Measurements from ENCODE around the gene TMEM108. TPM values are rescaled to one million over a fixed set of nuclear protein-coding genes. Genes with fewer than 3 reads are reported as not detected.

Gene TMEM108
- total RNA-seq, 1 donor from 2014 or later = 2.4 TPM

- H3K4me3 ChIP-seq = no peak overlapping the region
- intact Hi-C loops (cut with micrococcal nuclease) = no loop called here
- H3K27me3 ChIP-seq (ENCODE audit: low read depth) = no peaks in the 10 kb centered on the region
- no peaks in the 10 kb centered on the region for H3K36me3 ChIP-seq
- TF ChIP-seq CTCF (IDR thresholded peaks at IDR 0.05; ENCODE audit: borderline replicate concordance) = no peak
- no peak for DNase-seq
- H3K27ac ChIP-seq (replicated peaks) = no peak overlapping the region
- H3K9me3 ChIP-seq (replicated peaks) = no peaks in the 10 kb centered on the region
- no peaks in the 10 kb centered on the region for H3K4me1 ChIP-seq
These were observed 218.7 kb downstream of the TMEM108 start for GRCh38 chr3:133256787-133257483.

- H3K4me3 ChIP-seq = no peak overlapping the region
- no peaks in the 10 kb centered on the region for H3K4me1 ChIP-seq
- no peak for DNase-seq
- H3K36me3 ChIP-seq = no peaks in the 10 kb centered on the region
- intact Hi-C loops (cut with micrococcal nuclease) = no loop called here
- TF ChIP-seq CTCF (IDR thresholded peaks at IDR 0.05; ENCODE audit: borderline replicate concordance) = no peak
- no peak overlapping the region for H3K27ac ChIP-seq (replicated peaks)
- no peaks in the 10 kb centered on the region for H3K9me3 ChIP-seq (replicated peaks)
- no peaks in the 10 kb centered on the region for H3K27me3 ChIP-seq (ENCODE audit: low read depth)
These were observed 220.2 kb downstream of the TMEM108 start for GRCh38 chr3:133258358-133258757.

- TF ChIP-seq CTCF (IDR thresholded peaks at IDR 0.05; ENCODE audit: borderline replicate concordance) = no peak
- intact Hi-C loops (cut with micrococcal nuclease) = no loop called here
These were observed 221.6 kb downstream of the TMEM108 start for GRCh38 chr3:133259767-133260166.

DNA sequence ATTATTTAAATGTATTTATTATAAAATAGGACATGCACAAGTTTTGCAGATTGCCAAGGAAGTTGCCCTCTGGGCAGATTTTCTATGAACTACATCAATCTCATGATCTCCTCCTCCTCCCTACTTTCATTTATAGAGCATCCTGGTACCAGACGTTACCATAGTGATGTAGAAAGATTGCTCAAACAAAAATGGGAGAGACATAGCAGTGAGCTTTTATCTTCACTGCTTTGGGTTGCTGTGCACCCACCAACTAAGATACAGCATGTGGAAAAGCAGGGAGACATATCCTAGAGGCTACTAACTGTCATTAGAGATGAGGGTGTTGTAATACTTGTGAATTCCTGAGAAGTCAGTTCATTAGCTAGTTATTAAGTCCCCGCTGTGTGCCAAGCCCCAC, 224.1 kb downstream of the TMEM108 start:
- H3K4me3 ChIP-seq = no peak overlapping the region
- no peaks in the 10 kb centered on the region for H3K36me3 ChIP-seq
- H3K27ac ChIP-seq (replicated peaks) = no peak overlapping the region
- no peak for TF ChIP-seq CTCF (IDR thresholded peaks at IDR 0.05; ENCODE audit: borderline replicate concordance)
- intact Hi-C loops (cut with micrococcal nuclease) = no loop called here
- H3K9me3 ChIP-seq (replicated peaks) = no peaks in the 10 kb centered on the region
- peaks cover 6% of the 10 kb centered on the region for H3K27me3 ChIP-seq (ENCODE audit: low read depth)
- DNase-seq = no peak
- H3K4me1 ChIP-seq = no peaks in the 10 kb centered on the region

More at GRCh38 chr3:133259767-133260166, 221.6 kb downstream of the TMEM108 start:
- DNase-seq = no peak
- H3K9me3 ChIP-seq (replicated peaks) = no peaks in the 10 kb centered on the region
- no peaks in the 10 kb centered on the region for H3K36me3 ChIP-seq
- no peaks in the 10 kb centered on the region for H3K4me1 ChIP-seq
- H3K4me3 ChIP-seq = no peak overlapping the region
- no peak overlapping the region for H3K27ac ChIP-seq (replicated peaks)
- H3K27me3 ChIP-seq (ENCODE audit: low read depth) = peaks cover 6% of the 10 kb centered on the region

DNA sequence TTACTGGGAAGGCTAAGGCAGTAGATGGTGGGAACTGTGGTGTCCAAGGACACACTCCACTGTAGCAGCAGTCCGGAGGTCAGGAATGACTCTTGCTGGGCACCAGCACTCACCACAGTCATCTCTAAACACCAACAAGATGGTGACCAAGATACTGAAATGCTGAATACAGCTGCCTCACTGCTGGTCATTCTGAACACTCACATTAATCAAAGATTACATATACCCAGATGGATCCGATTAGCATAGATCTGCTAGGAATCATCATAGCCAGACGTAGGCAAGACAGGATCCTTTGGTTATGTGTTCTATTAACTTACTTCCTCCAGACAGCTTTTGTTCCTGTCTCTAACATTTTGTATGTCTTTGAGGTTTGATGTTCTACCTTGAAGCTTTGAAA, 226.7 kb downstream of the TMEM108 start:
- Histone ChIP-seq H3K4me3 (no peak overlapping the region), H3K4me1 (peaks cover 9% of the 10 kb centered on the region), H3K27me3 (ENCODE audit: low read depth) (peaks cover 6% of the 10 kb centered on the region), H3K36me3 (no peaks in the 10 kb centered on the region), H3K27ac (replicated peaks) (no peak overlapping the region), H3K9me3 (replicated peaks) (no peaks in the 10 kb centered on the region)
- no peak for TF ChIP-seq CTCF (IDR thresholded peaks at IDR 0.05; ENCODE audit: borderline replicate concordance)
- DNase-seq = no peak
- intact Hi-C loops (cut with micrococcal nuclease) = no loop called here

Data from left ventricle myocardium inferior (tissue), 1 donor.